Measurements from ENCODE around the gene NFAM1.

DNA sequence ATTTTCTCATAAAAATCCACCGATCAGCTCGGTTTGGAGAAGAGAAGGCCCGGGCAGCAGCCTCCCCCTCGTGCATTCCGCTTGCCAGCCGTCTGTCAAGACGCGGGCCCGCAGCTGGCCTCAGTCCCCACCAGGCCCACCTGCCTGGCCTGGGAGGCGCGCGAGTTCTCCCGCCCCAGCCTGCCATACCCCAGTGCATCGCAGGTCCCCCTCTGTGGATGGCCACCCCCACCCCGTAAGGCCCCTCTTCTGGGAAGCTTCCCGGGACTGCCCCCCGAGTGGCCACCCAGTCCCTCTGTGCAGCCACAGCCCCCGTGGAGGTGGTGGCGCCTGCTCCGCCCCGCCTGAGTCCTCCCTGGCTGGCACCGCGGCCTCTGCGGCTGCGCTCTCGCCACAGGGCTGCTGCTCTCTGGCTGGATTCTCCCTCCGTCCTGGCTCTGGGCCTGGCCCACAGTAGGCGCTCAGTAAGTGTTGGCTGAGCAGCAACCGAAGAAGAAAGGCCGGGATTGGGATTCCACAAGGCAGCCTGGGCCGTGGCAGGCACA lies 87.8 kb downstream of the NFAM1 start:
- TF ChIP-seq, protein P1, sequence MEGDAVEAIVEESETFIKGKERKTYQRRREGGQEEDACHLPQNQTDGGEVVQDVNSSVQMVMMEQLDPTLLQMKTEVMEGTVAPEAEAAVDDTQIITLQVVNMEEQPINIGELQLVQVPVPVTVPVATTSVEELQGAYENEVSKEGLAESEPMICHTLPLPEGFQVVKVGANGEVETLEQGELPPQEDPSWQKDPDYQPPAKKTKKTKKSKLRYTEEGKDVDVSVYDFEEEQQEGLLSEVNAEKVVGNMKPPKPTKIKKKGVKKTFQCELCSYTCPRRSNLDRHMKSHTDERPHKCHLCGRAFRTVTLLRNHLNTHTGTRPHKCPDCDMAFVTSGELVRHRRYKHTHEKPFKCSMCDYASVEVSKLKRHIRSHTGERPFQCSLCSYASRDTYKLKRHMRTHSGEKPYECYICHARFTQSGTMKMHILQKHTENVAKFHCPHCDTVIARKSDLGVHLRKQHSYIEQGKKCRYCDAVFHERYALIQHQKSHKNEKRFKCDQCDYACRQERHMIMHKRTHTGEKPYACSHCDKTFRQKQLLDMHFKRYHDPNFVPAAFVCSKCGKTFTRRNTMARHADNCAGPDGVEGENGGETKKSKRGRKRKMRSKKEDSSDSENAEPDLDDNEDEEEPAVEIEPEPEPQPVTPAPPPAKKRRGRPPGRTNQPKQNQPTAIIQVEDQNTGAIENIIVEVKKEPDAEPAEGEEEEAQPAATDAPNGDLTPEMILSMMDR (IDR thresholded peaks at IDR 0.05; ENCODE audit: low read depth, low read length, missing input control), result no peak
- TF ChIP-seq, protein P2, sequence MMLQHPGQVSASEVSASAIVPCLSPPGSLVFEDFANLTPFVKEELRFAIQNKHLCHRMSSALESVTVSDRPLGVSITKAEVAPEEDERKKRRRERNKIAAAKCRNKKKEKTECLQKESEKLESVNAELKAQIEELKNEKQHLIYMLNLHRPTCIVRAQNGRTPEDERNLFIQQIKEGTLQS (IDR thresholded peaks at IDR 0.05), result no peak
- TF ChIP-seq, protein P3, sequence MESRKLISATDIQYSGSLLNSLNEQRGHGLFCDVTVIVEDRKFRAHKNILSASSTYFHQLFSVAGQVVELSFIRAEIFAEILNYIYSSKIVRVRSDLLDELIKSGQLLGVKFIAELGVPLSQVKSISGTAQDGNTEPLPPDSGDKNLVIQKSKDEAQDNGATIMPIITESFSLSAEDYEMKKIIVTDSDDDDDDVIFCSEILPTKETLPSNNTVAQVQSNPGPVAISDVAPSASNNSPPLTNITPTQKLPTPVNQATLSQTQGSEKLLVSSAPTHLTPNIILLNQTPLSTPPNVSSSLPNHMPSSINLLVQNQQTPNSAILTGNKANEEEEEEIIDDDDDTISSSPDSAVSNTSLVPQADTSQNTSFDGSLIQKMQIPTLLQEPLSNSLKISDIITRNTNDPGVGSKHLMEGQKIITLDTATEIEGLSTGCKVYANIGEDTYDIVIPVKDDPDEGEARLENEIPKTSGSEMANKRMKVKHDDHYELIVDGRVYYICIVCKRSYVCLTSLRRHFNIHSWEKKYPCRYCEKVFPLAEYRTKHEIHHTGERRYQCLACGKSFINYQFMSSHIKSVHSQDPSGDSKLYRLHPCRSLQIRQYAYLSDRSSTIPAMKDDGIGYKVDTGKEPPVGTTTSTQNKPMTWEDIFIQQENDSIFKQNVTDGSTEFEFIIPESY (IDR thresholded peaks at IDR 0.05), result no peak
- TF ChIP-seq JUND (IDR thresholded peaks at IDR 0.05) (no peak), RAD21 (IDR thresholded peaks at IDR 0.05) (no peak)
- TF ChIP-seq, protein P4, sequence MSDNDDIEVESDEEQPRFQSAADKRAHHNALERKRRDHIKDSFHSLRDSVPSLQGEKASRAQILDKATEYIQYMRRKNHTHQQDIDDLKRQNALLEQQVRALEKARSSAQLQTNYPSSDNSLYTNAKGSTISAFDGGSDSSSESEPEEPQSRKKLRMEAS (IDR thresholded peaks at IDR 0.05), result no peak

Data from liver (tissue), 3 donors.